Measurements from ENCODE around the gene SERPINH1. TPM values are rescaled to one million over a fixed set of nuclear protein-coding genes. Genes with fewer than 3 reads are reported as not detected.

SERPINH1 gene
- total and polyA plus RNA-seq, 2 experiments from 2014 or later, result 444 to 955 TPM

DNA sequence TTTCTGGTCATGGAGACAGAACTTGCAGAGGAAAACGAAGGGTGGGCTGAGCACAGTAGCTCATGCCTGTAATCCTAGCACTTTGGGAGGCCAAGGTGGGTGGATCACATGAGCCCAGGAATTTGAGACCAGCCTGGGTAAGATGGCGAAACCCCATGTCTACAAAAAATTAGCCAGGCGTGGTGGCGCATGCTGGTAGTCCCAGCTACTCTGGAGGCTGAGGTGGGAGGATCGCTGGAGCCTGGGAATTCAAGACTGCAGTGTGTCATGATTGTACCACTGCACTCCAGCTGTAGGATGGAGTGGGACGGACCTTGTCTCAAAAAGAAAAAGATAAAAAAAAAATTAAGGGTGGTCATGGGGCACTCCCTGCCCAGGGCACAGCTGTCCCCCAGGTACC lies 5.9 kb downstream of the SERPINH1 start:
- peaks cover 14% of the 10 kb centered on the region for H3K4me1 ChIP-seq (ENCODE audit: low read depth)
- no peaks in the 10 kb centered on the region for H3K27me3 ChIP-seq
- peaks cover 68% of the 10 kb centered on the region for H3K36me3 ChIP-seq
- no peak for TF ChIP-seq CTCF (IDR thresholded peaks at IDR 0.05; ENCODE audit: low read depth, low read length)
- no peaks in the 10 kb centered on the region for H3K9me3 ChIP-seq (ENCODE audit: low read depth)
- H3K4me3 ChIP-seq, result no peak overlapping the region
- no peak for DNase-seq (ENCODE audit: low read depth in 1 of 2, low spot score in 1 of 2)
- H3K27ac ChIP-seq, result peak overlapping the region; percentile 7

- H3K4me1 ChIP-seq (ENCODE audit: low read depth), result peaks cover 12% of the 10 kb centered on the region
- TF ChIP-seq CTCF (IDR thresholded peaks at IDR 0.05; ENCODE audit: low read depth, low read length), result no peak
- H3K27me3 ChIP-seq, result no peaks in the 10 kb centered on the region
- DNase-seq (ENCODE audit: low read depth in 1 of 2, low spot score in 1 of 2), result no peak
- H3K27ac ChIP-seq, result no peak overlapping the region
- H3K36me3 ChIP-seq, result peaks cover 76% of the 10 kb centered on the region
- no peaks in the 10 kb centered on the region for H3K9me3 ChIP-seq (ENCODE audit: low read depth)
- no peak overlapping the region for H3K4me3 ChIP-seq
These were observed 6.7 kb downstream of the SERPINH1 start for GRCh38 chr11:75568616-75569219.

GRCh38 chr11:75570559-75571139 lies 8.6 kb downstream of the SERPINH1 start:
- Histone ChIP-seq H3K4me3 (no peak overlapping the region), H3K4me1 (ENCODE audit: low read depth) (no peaks in the 10 kb centered on the region), H3K27ac (peak overlapping the region; percentile 74), H3K36me3 (peaks cover 83% of the 10 kb centered on the region), H3K27me3 (no peaks in the 10 kb centered on the region), H3K9me3 (ENCODE audit: low read depth) (no peaks in the 10 kb centered on the region)
- DNase-seq (ENCODE audit: low read depth in 1 of 2, low spot score in 1 of 2), result no peak
- no peak for TF ChIP-seq CTCF (IDR thresholded peaks at IDR 0.05; ENCODE audit: low read depth, low read length)

- Histone ChIP-seq H3K27me3 (no peaks in the 10 kb centered on the region), H3K9me3 (ENCODE audit: low read depth) (no peaks in the 10 kb centered on the region), H3K4me3 (no peak overlapping the region), H3K36me3 (peaks cover 78% of the 10 kb centered on the region), H3K27ac (peak overlapping the region; percentile 74), H3K4me1 (ENCODE audit: low read depth) (no peaks in the 10 kb centered on the region)
- DNase-seq (ENCODE audit: low read depth in 1 of 2, low spot score in 1 of 2), result no peak
- no peak for TF ChIP-seq CTCF (IDR thresholded peaks at IDR 0.05; ENCODE audit: low read depth, low read length)
These were observed 9.6 kb downstream of the SERPINH1 start for GRCh38 chr11:75571625-75572024.

GRCh38 chr11:75572744-75573143 lies 10.7 kb downstream of the SERPINH1 start:
- Histone ChIP-seq H3K9me3 (ENCODE audit: low read depth) (no peaks in the 10 kb centered on the region), H3K4me1 (ENCODE audit: low read depth) (no peaks in the 10 kb centered on the region), H3K27me3 (no peaks in the 10 kb centered on the region), H3K36me3 (peaks cover 67% of the 10 kb centered on the region), H3K27ac (peak overlapping the region; percentile 74), H3K4me3 (no peak overlapping the region)
- TF ChIP-seq CTCF (IDR thresholded peaks at IDR 0.05; ENCODE audit: low read depth, low read length), result no peak
- no peak for DNase-seq (ENCODE audit: low read depth in 1 of 2, low spot score in 1 of 2)
